Left renal cortex interstitium (tissue), 4 donors: ENCODE results near the gene CCDC81. TPM values are rescaled to one million over a fixed set of nuclear protein-coding genes. Genes with fewer than 3 reads are reported as not detected.

Experiments used
- DNase-seq, 4 donors: peaks; one replicate each; pipeline ENCODE4 v3.0.0-alpha.2; 2013; ENCODE audit warnings: low read depth in 4 of 4, low spot score in 2 of 4, missing footprints in 1 of 4
- polyA plus RNA-seq, 4 donors: library from polyadenylated mRNA; unstranded; fragments of 120-200 nt; gene quantifications; one replicate each; pipeline ENCODE4 v1.2.1, GENCODE V29; 2013; ENCODE audit not compliant: insufficient read length in 4 of 4

The CCDC81 gene
- polyA plus RNA-seq, 4 donors, result 0.66 to 2.1 (median 1.0) TPM

DNA sequence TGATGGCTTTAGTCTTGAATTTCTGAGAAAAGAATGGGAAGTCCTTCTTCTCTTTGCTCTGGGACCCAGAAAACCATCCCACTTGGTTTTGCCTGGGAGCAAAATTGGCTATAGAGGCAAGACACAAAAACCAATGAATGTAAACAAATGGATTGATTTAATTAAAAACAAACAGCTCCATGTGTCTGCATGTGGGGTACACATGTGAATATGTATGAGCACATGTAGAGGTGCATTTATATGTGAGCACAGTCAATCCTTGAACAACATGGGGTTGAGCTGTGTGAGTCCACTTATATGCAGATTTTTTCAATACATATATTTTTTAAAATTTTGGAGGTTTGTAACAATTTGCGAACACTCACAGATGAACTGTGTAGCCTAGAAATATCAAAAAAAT lies 87.2 kb downstream of the CCDC81 start:
- DNase-seq, result no peak

DNA sequence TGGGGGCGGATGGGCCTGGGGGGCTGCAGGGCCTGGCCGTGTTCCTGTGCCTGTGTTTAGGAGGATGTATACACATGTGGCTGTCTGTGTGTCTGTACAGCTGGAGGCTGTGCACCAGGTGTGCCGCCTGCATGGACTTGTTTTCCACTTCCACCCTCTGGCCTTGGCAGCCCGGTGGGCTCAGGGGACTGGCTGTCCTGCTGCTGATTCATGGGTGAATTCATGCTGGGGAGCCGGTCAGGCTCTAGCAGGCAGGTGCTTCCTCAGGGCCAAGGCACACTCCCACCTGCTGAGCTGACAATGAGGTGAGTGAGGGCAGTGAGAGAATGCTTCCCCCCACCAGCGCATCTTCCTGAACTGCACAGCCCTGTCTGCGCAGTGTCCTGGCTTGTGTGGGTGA lies 88.4 kb downstream of the CCDC81 start:
- DNase-seq, result no peak

DNA sequence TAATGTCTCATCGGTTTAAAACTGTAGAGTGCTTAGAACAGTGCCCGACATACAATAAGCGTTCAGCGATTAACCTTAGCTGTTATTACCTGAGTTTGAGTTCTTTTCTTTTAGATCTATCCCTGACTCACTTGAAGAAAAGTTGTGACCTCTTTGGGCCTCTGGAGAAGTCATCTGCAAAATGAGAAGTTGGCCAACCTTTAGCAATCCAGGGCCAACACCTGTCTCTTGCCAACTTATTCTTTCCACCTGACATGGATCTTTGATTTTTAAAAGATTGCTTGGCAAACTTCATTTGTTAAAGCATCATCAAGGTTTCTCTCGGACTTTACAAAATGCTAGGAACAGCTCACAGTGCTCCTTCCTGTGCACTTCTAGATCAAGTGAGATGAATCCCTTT lies 89.3 kb downstream of the CCDC81 start:
- DNase-seq, result no peak

DNA sequence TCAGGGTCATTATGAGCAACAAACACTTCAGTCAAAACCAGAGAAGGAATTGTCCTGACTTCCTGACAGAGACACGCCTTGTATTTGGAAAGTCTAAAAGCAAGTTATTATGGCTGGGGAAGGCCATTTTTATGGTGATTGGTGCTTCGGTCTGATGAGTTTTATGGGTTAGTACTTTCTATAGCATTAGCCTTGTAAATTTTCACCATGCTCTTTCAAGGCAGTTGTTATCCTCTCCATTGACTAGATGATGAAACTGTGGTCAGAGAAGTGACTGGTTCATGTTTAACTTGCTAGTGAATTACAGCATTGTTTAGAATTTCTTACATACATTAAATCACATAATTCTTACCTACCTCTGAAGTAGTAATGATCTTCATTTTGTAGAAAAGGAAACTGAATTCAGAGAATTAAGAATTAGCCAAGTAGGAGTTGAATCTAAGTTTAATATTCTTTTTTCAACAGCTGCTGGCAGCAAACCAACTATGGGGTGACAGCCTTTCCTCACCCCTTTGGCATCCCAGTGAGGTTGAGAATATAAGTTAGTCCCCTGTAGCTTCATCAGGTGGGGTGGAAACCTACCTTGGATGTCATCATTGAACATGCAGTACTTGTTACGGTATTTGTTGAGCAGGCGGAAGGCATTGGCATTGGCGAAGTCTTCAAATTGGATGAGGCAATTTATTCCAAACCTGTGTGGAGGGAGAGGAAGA lies 90.0 kb downstream of the CCDC81 start:
- DNase-seq, result no peak

DNA sequence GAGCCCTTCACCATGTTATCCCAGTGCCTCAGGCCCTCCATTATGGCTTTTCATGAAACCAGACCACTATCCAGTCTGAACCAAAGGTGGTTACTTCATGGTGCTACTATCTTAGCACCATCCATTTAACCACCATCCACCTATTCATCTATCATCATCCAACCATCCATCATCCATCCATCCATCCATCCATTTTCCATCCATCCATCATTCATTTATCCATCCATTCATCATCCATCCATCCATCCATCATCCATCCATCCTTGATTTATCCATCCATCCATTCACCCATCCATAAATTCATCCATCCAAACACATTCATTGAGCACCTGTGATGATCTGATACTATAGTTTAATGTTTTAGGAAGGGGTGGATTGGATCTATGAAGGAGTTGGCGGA lies 93.5 kb downstream of the CCDC81 start:
- DNase-seq, result no peak

DNA sequence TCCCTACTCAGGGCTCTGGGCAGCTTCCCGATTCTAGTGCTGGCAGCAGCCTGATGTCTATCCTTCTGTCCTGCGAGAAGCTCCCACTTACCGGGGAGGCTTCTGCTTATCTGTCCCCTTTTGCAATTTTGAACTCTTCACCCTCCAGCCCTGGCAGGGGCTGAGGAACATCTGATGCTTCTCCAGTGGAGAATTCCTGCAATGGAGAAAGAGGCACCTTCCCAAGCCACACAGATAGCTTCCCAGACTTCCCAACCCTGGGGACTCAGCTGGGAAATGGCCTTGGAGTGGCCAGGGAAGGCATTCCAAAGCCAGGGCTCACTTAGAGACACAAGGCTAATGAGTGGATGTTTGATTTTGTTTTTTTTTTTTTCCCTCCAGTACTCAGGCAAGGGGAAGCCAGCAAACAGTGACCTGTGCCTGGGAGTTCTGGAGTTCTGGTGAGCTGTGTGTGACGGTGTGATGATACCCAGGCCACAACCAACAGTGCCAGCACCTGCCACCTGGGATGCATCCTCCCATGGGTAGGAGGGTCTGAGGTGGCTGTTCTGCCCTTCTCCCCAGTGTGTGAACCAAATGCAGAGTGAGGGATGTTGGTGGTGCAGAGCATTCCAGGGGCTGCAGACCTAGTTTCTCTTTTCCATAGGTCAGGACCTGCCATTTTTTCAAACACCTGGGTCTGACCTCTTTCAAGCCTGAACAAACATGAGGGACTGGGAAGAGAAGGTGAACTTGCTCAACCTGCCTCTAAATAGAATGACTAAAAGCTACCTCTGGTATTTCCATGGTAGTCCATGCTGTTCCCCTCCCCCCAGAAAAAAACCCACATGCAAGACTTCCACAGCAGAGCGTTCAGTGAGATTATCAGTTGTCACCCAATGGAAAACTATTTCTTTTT lies 95.1 kb downstream of the CCDC81 start:
- DNase-seq, result no peak

Other genes starting within 250 kb of the CCDC81 start
- 10 to 100 TPM; 32.9 to 51.7 (median 39.7) TPM for gene EED, start 130.1 kb upstream of the CCDC81 start, polyA plus RNA-seq
- 10 to 100 TPM; 47.2 to 53.7 (median 49.8) TPM for gene HIKESHI, start 72.6 kb upstream of the CCDC81 start, polyA plus RNA-seq